ENCODE data around the gene ITPKA.

DNA sequence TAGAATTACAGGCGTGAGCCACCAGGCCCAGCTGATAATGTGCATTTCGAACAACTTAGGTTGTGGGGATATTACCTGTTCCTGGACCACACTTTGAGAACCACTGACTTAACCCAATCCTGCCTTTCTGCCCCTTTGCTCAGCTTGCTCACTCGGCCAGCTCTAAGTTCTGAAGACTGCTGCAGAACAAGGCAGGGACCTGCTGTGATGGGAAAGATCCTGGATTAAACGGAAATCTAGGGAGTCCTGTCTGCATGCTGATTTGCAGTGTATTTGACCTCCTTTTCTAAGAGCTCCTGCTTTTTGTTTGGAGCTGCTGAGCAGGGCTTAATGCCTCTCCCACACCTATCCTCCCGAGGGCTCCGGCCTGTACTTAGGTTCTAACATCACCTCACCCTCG, 17.1 kb downstream of the ITPKA start:
- no peak for TF ChIP-seq CTCF (IDR thresholded peaks at IDR 0.05 in 4 of 5, conservative IDR thresholded peaks at IDR 0.05 in 1 of 5)
- no peak for TF ChIP-seq POLR2A (IDR thresholded peaks at IDR 0.05)
